Measurements from ENCODE around the gene S100A3. TPM values are rescaled to one million over a fixed set of nuclear protein-coding genes. Genes with fewer than 3 reads are reported as not detected.

The S100A3 gene
- total and polyA plus RNA-seq, 2 of the 8 experiments (the other 6 are each of a cell fraction or from before 2014, with no cell fraction given): 0.26 to 0.47 TPM

GRCh38 chr1:153537376-153537730 lies 11.7 kb downstream of the S100A3 start:
- CTCF ChIA-PET (ENCODE audit: partially characterized antibody): interaction anchor here (0.6 to 10.2 kb wide), 5 partner anchors 11 to 78 kb away, joined by 3 to 165 read pairs (median 30); partner anchors contain the start of genes S100A14, S100A16, S100A3 and S100A4
- Histone ChIP-seq H3K4me2 (ENCODE audit: insufficient read depth in 1 of 2, low read depth in 2 of 2, low read length in 2 of 2) (no peak overlapping the region), H4K8ac (ENCODE audit: extremely low read depth, insufficient read depth, low read length) (no peak overlapping the region), H3K9ac (replicated peaks in 1 of 4; ENCODE audit: extremely low read depth in 1 of 4, low read depth in 3 of 4, low read length in 3 of 4) (no peak overlapping the region), H3K18ac (ENCODE audit: extremely low read depth, low read length) (no peak overlapping the region), H4K20me1 (replicated peaks in 1 of 2; ENCODE audit: control insufficient read depth in 1 of 2, insufficient read depth in 2 of 2, low read length in 2 of 2) (no peaks in the 10 kb centered on the region), H3K27ac (ENCODE audit: low read depth, low read length) (no peak overlapping the region), H3K23me2 (ENCODE audit: low read depth, low read length) (peaks cover 2% of the 10 kb centered on the region), H2BK15ac (ENCODE audit: low read length) (no peak overlapping the region; the same call in 1 of the 2 replicates), H3K56ac (replicated peaks; ENCODE audit: insufficient read length, low read depth, low read length) (no peak overlapping the region), H3K4me3 (ENCODE audit: extremely low read depth in 1 of 4, insufficient read depth in 2 of 4, low read depth in 3 of 4, low read length in 4 of 4) (no peak overlapping the region), H3K4me1 (replicated peaks in 1 of 4; ENCODE audit: control insufficient read depth in 3 of 4, insufficient read depth in 4 of 4, low read length in 3 of 4) (peaks cover 12 to 36% (median 23%) of the 10 kb centered on the region in 4 experiments), H4K5ac (ENCODE audit: insufficient read length, low read depth, low read length) (no peak overlapping the region), H3K36me3 (ENCODE audit: control insufficient read depth in 2 of 4, insufficient read depth in 4 of 4, low read length in 3 of 4) (no peaks in the 10 kb centered on the region), H4K91ac (replicated peaks; ENCODE audit: insufficient read length, low read length) (peak overlapping the region; percentile 92), H3K27me3 (replicated peaks in 1 of 4; ENCODE audit: control insufficient read depth in 3 of 4, extremely low read depth in 1 of 4, insufficient read depth in 3 of 4, low read length in 3 of 4) (peaks cover 0 to 19% (median 6%) of the 10 kb centered on the region in 4 experiments; a peak in 5 of 7 replicates), H2BK20ac (ENCODE audit: low read length) (peak overlapping the region; percentile 90; the same call in 1 of the 2 replicates), H2BK5ac (ENCODE audit: low read depth, low read length) (no peak overlapping the region), H2AFZ (ENCODE audit: low read length) (no peak overlapping the region), H3K79me2 (ENCODE audit: control insufficient read depth in 1 of 2, insufficient read depth in 2 of 2, low read length in 2 of 2) (no peaks in the 10 kb centered on the region), H3K9me3 (ENCODE audit: insufficient read depth in 2 of 2, low read depth in 1 of 2, low read length in 1 of 2) (no peaks in the 10 kb centered on the region), H3K23ac (ENCODE audit: insufficient read length) (no peak overlapping the region), H2BK12ac (ENCODE audit: low read depth, low read length) (peak overlapping the region; percentile 96; the same call in 1 of the 2 replicates), H3K14ac (ENCODE audit: insufficient read length) (no peak overlapping the region), H2AK5ac (ENCODE audit: low read depth, low read length) (0 out of 2 replicates have a peak overlapping the region, but pooled peaks have one; percentile 6), H3K4ac (replicated peaks; ENCODE audit: insufficient read length, low read depth, low read length) (no peak overlapping the region), H3K79me1 (ENCODE audit: low read depth, low read length) (no peaks in the 10 kb centered on the region), H2BK120ac (replicated peaks; ENCODE audit: low read depth, low read length) (no peak overlapping the region)
- TF ChIP-seq RBBP5 (IDR thresholded peaks at IDR 0.05; ENCODE audit: borderline replicate concordance, low read depth, low read length): no peak
- TF ChIP-seq, protein P1, sequence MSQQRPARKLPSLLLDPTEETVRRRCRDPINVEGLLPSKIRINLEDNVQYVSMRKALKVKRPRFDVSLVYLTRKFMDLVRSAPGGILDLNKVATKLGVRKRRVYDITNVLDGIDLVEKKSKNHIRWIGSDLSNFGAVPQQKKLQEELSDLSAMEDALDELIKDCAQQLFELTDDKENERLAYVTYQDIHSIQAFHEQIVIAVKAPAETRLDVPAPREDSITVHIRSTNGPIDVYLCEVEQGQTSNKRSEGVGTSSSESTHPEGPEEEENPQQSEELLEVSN (IDR thresholded peaks at IDR 0.05): no peak
- no peak for TF ChIP-seq KDM5A (IDR thresholded peaks at IDR 0.05; ENCODE audit: low read length)
- TF ChIP-seq SP2 (IDR thresholded peaks at IDR 0.05; ENCODE audit: low read length): no peak
- TF ChIP-seq CHD2 (IDR thresholded peaks at IDR 0.05; ENCODE audit: low read length): no peak
- no peak for TF ChIP-seq CHD1 (IDR thresholded peaks at IDR 0.05; ENCODE audit: low read depth, low read length)
- TF ChIP-seq CBX5 (IDR thresholded peaks at IDR 0.05; ENCODE audit: low read depth, low read length): no peak
- FAIRE-seq (no peak), DNase-seq (ENCODE audit: low read depth in 1 of 2, low spot score in 2 of 2) (no peak)
- 98% methylated on average over 6 of the region's 6 CpGs; no CpG with 5 or more reads in 1 of the 2 experiments for WGBS, 2 experiments (ENCODE audit: extremely low coverage in 1 of 2, insufficient coverage in 1 of 2, insufficient read length in 1 of 2, insufficient replicate concordance in 2 of 2, low coverage in 1 of 2, low lambda C conversion rate in 2 of 2, missing lambda C conversion rate in 1 of 2)
- POLR2A ChIA-PET (ENCODE audit: partially characterized antibody): interaction anchor here (1.1 kb wide), 1 partner anchor 90 kb away, joined by 5 read pairs; the partner anchor contains the start of gene S100A13

Measured in H1 (cell line).